Nucleus accumbens (tissue), 56 donors: ENCODE measurements around the gene KCND3.
"Not testable (repeated sequence)": the region's sequence is repeated elsewhere in the genome, so short reads cannot be mapped to it uniquely, and the experiment has no call there.

Experiments used
- DNase-seq, 56 donors: peaks; one replicate each; lab custom pipeline; 2025; lab: John Stamatoyannopoulos, UW

KCND3 gene

DNA sequence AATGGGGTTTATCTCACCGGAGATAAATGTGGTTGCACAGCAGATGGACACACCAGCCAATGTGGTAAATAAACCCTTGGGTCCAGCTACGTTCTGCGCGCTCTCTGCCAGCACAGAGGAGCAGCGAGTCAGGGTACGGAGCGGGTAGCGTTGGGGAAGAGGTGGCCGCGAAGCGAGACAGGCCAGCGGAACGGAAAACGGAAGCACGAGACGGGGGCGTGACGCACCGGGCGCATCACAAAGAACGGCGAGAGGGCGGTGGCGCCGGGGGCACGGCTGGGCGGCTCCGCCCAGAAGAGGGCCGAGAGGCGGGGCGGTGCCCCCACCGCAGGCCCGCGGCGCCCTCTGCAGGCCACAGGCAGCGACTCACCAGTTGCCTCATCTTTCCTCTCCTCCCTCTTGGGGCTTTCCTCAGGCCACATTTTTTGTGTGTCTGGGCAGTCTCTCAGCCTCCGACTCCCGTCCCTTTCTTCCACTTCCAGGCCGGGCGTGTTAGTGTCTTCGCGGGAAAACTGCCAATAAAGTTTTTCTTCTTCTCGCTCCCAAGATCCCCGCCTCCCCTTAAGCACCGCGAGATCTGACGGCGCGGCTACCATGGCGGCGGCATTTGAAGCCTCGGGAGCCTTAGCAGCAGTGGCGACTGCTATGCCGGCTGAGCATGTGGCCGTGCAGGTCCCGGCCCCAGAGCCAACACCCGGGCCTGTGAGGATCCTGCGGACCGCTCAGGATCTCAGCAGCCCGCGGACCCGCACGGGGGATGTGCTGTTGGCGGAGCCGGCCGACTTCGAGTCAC, 233.9 kb downstream of the KCND3 start, which contains the start of gene DDX20:
TSS of gene DDX20 (plus strand) at position 571 of the 793 bp plus-strand sequence. CDS start at position 595, 24 bp downstream.
- peak in 55 of 56 donors; percentile 58 to 95 (median 87) for DNase-seq

DNA sequence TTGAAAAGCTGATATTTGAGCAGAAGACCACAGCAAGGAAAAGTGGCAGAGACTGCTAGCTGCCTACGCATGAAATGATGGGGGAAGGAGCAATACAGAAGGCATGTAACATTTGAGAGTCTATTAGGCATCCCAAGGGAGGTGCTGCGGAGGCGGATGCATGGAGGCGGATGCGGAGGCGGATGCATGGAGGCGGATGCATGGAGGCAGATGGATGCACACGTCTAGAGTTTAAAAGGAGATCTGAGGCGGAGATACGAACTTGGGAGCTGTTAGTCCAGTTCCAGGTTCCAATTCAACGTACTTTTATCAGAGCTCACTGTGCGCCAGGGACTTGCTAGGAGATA, 234.5 kb downstream of the KCND3 start:
- DNase-seq = peak in 21 of 56 donors; percentile 25 to 84 (median 63)

- DNase-seq = no peak
These were observed 237.4 kb downstream of the KCND3 start for GRCh38 chr1:111751906-111752575.

DNA sequence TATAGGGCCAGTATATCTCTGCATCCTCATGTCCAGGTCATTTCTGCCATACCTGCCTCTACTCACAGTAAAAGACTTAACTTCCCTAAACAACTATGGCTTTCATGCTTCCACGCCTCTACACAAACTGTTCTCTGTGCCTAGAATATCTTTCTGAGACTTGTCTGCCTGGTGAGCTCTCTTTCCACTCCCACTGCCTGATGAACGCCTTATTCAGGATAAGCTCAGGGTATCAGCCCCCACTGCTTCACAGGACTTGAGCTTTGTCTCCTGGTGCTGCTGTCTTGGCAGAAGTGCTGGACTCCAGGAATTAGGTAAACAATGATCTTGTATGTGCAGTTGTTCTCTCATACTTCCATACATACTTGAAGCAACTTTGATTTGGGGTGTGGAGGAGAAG, 238.6 kb downstream of the KCND3 start:
- DNase-seq = peak in 1 of 56 donors; percentile 12

- DNase-seq = no peak
These were observed 239.8 kb downstream of the KCND3 start for GRCh38 chr1:111749628-111750027.

DNA sequence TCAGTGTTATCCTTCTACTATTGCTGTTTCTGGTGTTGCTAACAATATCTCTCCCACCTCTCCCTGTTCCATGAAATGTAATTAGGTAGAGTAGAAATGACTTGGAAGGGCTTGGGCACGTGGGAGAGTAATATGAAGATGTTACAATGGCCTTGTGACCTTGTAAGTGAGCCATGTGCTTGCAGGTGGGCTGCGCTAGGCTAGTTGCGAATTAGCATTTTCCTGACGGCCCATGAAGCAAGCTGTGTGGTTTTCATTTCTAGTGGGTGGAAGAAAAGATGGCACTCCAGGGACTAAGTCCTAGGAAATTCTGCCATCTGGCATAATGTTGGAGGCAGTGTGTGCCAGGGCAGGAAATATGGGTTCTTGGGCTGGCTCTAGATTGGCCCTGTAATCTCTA, 241.5 kb downstream of the KCND3 start:
- DNase-seq = no peak

DNA sequence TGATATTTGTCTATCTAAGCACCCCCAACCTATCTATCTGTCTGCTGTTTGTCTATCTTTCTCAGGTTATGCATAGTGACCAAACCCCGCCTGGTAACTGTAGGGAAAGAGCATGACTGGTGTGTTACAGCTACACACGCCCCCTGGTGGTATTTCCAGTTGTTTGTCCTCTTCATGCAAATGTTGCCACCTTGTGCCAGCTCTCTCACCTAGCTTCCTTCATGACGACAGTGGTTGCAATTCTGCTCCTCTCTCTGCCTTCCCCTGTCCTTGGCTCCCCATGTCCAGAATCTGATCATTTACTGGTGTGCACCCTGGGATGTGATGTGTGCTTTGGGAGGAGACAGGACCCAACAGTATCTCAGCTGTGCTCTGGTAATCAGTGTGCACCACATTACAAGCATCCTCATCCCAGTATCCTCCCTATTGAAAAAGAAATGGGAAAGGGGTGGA, 242.2 kb downstream of the KCND3 start:
- DNase-seq = peak in 1 of 56 donors; percentile 32

- DNase-seq = no peak
These were observed 242.9 kb downstream of the KCND3 start for GRCh38 chr1:111746614-111746999.

DNA sequence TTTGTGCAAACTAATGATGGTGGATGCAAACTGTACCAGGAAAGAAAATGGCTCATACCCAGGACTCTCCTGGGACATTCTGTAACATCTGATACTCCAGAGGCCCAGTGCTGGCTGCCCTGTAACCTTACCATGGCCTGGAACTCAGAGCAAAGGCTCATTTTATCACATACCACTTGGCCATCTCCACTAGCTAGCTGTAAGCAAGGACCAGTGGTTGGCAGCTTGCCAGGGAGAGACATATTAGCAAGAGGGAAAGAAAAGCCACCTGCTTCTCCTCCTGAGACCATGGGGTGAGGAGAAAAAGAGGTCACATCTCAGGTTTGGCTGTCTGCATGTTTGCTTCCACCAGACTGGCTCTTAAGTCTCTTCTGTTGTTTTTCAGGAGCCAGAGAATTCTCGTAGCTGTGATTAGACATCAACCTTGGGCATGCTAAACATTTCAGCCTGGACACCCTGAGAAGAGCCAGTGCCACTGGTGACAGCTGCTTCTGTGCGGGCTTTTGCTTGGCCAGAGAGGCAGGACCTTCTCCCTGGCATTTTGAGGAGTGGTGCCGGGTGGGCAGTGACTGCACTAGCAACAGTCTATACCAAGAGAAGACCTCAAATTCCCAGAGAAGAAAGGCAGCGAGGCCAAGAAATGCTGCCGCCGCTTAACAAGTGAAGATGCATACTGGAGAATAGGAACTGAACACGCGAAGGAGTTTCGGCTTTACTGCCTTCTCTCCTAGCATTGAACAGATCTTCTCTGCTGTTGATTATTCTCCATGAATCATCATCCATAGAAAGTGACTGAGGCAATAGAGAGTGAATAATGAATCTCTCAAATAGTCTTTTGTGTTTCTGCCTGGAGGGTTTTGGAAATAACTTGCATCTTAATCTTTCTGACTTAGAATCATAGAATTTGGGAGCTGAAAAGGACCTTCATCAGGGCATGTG, 243.5 kb downstream of the KCND3 start:
- peak in 2 of 56 donors; percentile 11 to 51 for DNase-seq

GRCh38 chr1:111743679-111744101, 245.8 kb downstream of the KCND3 start:
- DNase-seq = no peak

GRCh38 chr1:111742938-111743549, 246.4 kb downstream of the KCND3 start:
- DNase-seq = peak in 9 of 56 donors; percentile 19 to 67 (median 32)

- DNase-seq = not testable (repeated sequence)
These were observed 247.2 kb downstream of the KCND3 start for GRCh38 chr1:111742292-111742691.

- peak in 47 of 56 donors; percentile 27 to 77 (median 59) for DNase-seq
These were observed 249.3 kb downstream of the KCND3 start for GRCh38 chr1:111739925-111740765.

GRCh38 chr1:111739194-111739924, 250.1 kb downstream of the KCND3 start, which contains the start of gene INKA2:
Gene INKA2 (minus strand): TSS chr1:111739395. CDS start chr1:111739242, 153 bp downstream.
- peak in 55 of 56 donors; percentile 37 to 91 (median 83) for DNase-seq

DNA sequence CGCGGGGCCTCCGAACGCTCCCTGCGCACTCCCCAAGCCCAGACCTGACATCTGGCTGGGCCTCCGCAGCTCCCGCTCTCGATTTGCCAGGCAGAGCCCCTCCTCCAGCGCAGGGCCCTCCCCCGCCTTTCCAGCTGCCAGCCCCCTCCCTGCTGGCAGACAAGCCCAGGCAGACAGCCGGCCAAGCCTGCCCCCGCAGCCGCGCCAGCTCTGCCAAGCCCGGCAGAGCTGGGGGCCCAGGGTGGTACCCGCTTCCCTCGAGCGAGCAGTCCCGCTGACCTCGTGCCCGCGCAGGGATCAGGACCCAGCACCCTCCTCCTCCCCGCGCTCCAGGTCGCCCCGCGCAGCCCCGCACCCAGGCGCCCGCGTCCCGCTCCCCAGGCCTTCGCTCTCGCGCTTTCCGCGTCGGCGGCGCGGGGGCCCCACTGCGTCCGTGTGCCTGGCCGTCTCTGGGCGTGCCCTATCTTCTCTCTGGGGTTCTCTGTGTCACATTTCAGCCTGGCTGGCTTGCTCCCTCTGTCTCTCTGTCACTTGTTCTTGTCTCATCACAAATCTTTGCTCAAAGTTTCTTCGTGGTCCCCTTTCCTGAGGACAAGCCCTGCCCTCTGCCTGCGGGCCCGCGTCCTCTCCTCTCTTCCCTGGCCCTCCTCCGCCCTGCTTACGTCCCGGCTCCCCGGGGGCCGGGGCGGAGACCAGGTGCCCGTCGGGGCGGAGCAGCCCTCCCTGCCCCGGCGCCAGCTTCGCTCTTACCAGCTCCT, 250.9 kb downstream of the KCND3 start:
- DNase-seq = peak in 54 of 56 donors; percentile 32 to 86 (median 74)

- DNase-seq = no peak
These were observed 251.4 kb downstream of the KCND3 start for GRCh38 chr1:111738133-111738435.
